KBM-7 (cell line): ENCODE measurements around the gene HEY2.

Experiments used
- DNase-seq: peaks from one replicate; pipeline ENCODE4 v3.0.0-alpha.2; 2015
- in situ Hi-C: fragments of 300-500 bp; cut with MboI; formaldehyde crosslinking; loops from 2 replicates; pipeline ENCODE4 v1.14.3; 2020; ENCODE audit warnings: low sequenced_read_pairs, low pct_unique_long_range_greater_than_20kb, mixed read lengths

The HEY2 gene

DNA sequence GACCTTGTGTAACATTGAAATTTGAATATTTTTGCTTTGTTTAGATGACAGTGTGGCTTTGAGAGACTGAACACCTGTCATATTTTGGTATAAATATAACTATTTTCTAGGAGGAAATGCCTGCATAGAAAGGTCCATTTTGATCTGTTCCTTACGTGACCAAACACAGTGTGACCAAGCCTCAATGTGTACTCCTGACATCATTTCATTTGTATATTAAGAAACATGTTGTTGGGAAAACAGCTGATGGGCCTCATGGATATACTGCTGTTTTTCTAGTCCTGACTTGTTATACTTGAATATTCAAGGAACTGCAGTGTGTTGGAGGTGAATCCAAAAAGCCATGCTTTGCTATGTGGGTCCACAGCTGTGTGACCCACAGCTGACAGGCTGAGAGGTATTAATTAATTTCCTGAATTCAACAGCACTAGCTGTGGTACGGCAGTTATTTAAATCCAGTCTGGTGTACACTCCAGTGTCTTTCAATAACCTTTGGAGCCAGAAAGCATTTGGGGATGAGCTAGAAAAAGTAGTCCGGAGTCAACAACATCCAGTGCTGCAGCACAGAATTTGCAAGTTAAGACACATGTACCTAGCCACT lies 60.2 kb downstream of the HEY2 start:
- DNase-seq: no peak
- in situ Hi-C loops: no loop called here

GRCh38 chr6:125810445-125810844 lies 61.0 kb downstream of the HEY2 start:
- DNase-seq: no peak
- in situ Hi-C loops: no loop called here
